NCI-H128 (cell line): Measurements from ENCODE around the gene BUD31.

Experiments
- DNase-seq: peaks from one replicate; lab custom pipeline; 2025; ENCODE audit not compliant: unreplicated experiment; lab: John Stamatoyannopoulos, UW

BUD31 gene

DNA sequence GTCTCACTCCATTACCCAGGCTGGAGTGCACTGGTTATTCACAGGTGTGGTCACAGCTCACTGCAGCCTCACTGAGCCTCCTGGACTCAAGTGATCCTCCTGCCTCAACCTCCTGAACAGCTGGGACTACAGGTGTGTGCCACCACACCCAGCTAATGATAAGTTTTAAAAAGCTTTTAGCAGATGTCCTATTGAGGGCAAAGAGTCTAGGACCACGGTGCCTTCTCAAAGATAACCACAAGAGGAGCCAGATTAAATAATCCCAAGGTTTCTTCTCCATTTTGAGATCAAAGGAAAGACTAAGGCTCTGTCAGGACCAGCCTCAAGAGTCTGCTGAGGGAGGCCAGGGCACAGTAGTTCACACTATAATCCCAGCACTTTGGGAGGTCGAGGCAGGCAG lies 52.5 kb downstream of the BUD31 start:
- DNase-seq = no peak

DNA sequence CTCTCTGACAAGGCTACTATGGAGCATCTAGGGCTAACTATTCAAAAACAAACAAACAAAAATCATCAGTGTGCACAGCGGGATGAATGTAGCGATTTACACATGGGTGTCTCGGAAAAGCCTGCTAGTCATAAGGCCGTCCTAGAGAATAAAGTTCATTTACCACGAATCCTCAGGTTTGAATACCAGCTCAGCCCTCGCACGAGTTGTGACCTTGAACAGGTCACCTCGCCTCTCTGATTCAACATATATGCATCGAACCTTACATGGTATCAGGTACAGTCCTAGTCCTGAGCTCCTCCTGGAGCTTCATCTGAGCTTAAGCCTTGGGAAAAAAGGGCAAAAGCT lies 56.6 kb downstream of the BUD31 start:
- no peak for DNase-seq

- no peak for DNase-seq
These were observed 59.7 kb downstream of the BUD31 start for GRCh38 chr7:99468336-99468918.
